SK-N-SH treated with all-trans-retinoic acid at 6 μM for 48 hours (cell line): Measurements from ENCODE around the gene OR2V1.

Experiments
- ATAC-seq: fragments of 200-7000 bp; cut with Tn5 transposase; 3 replicates; pipeline ENCODE4 v1.9.1; 2020; ENCODE audit warnings: mild to moderate bottlenecking, moderate library complexity
- ARNTL ChIP-seq: fragments of 450-650 bp; formaldehyde crosslinking; IDR thresholded peaks from 2 replicates; pipeline ENCODE4 v1.5.0; 2020; ENCODE audit warnings: low read depth, mild to moderate bottlenecking, moderate library complexity, borderline replicate concordance
- BACH2 ChIP-seq: fragments of 250-450 bp; sonication (Bioruptor Pico); IDR thresholded peaks from 2 replicates; pipeline ENCODE4 v1.9.0; 2021; ENCODE audit warnings: mild to moderate bottlenecking, borderline replicate concordance
- CSDC2 ChIP-seq: fragments of 250-450 bp; sonication (Bioruptor Pico); IDR thresholded peaks from 2 replicates; pipeline ENCODE4 v1.5.0; 2020; ENCODE audit warnings: mild to moderate bottlenecking, moderate library complexity
- ESRRG ChIP-seq: fragments of 250-450 bp; sonication (Bioruptor Pico); IDR thresholded peaks from 2 replicates; pipeline ENCODE4 v1.6.1; 2021; ENCODE audit warnings: mild to moderate bottlenecking
- GLIS3 ChIP-seq: fragments of 250-450 bp; sonication (Bioruptor Pico); IDR thresholded peaks from 2 replicates; pipeline ENCODE4 v1.5.0; 2020; ENCODE audit warnings: mild to moderate bottlenecking, moderate library complexity
- OSR1 ChIP-seq: fragments of 250-450 bp; sonication (Bioruptor Pico); IDR thresholded peaks from 2 replicates; pipeline ENCODE4 v1.8.0; 2022; ENCODE audit warnings: moderate library complexity, mild to moderate bottlenecking, inconsistent platforms
- RARB ChIP-seq: fragments of 250-450 bp; sonication (Bioruptor Pico); IDR thresholded peaks from 2 replicates; pipeline ENCODE4 v1.8.0; 2021; ENCODE audit warnings: mild to moderate bottlenecking, moderate library complexity
- SNAI2 ChIP-seq: fragments of 250-450 bp; sonication (Bioruptor Pico); IDR thresholded peaks from 2 replicates; pipeline ENCODE4 v1.5.0; 2020; ENCODE audit warnings: mild to moderate bottlenecking, moderate library complexity
- TCF4 ChIP-seq: fragments of 250-450 bp; sonication (Bioruptor Pico); IDR thresholded peaks from 2 replicates; pipeline ENCODE4 v1.8.0; 2021; ENCODE audit warnings: mild to moderate bottlenecking, moderate library complexity, borderline replicate concordance
- ZC3H10 ChIP-seq: fragments of 250-450 bp; sonication (Bioruptor Pico); IDR thresholded peaks from 2 replicates; pipeline ENCODE4 v1.5.1; 2021; ENCODE audit warnings: mild to moderate bottlenecking, moderate library complexity
- ZFP30 ChIP-seq: fragments of 450-650 bp; formaldehyde crosslinking; IDR thresholded peaks from 2 replicates; pipeline ENCODE4 v1.5.0; 2022; ENCODE audit warnings: mild to moderate bottlenecking, moderate library complexity
- ZNF8 ChIP-seq: fragments of 450-650 bp; formaldehyde crosslinking; IDR thresholded peaks from 2 replicates; pipeline ENCODE4 v1.5.0; 2020; ENCODE audit warnings: mild to moderate bottlenecking, moderate library complexity
- TF ChIP-seq, protein P1 (sequence below): fragments of 250-450 bp; sonication (Bioruptor Pico); IDR thresholded peaks from 2 replicates; pipeline ENCODE4 v1.5.1; 2021; ENCODE audit warnings: mild to moderate bottlenecking, moderate library complexity
- TF ChIP-seq, protein P2 (sequence below): fragments of 250-450 bp; sonication (Bioruptor Pico); IDR thresholded peaks from 2 replicates; pipeline ENCODE4 v1.5.0; 2020; ENCODE audit warnings: mild to moderate bottlenecking, moderate library complexity
- TF ChIP-seq, protein P3 (sequence below): fragments of 250-450 bp; sonication (Bioruptor Pico); IDR thresholded peaks from 2 replicates; pipeline ENCODE4 v1.5.1; 2020; ENCODE audit warnings: low read depth, mild to moderate bottlenecking, moderate library complexity

The OR2V1 gene

DNA sequence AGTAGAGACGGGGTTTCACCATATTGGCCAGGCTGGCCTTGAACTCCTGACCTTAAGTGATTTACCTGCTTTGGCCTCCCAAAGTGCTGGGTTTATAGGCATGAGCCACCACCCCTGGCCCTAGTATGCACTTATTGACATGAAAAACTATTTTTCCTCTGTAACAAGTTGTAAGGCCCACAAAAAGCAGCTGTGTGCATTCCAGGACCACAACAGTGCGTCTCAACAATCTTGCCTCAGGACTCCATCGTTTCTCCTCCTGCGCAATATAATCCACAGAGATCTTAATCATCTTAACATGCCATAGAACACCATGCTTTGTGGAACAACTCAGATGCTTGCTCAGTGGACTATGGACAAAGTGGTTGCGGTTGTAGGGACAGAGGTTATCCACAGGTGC is 10.2 kb downstream of the OR2V1 start:
- no peak for ATAC-seq
- TF ChIP-seq SNAI2 (CRISPR knock-in tag): no peak
- TF ChIP-seq, protein P1, sequence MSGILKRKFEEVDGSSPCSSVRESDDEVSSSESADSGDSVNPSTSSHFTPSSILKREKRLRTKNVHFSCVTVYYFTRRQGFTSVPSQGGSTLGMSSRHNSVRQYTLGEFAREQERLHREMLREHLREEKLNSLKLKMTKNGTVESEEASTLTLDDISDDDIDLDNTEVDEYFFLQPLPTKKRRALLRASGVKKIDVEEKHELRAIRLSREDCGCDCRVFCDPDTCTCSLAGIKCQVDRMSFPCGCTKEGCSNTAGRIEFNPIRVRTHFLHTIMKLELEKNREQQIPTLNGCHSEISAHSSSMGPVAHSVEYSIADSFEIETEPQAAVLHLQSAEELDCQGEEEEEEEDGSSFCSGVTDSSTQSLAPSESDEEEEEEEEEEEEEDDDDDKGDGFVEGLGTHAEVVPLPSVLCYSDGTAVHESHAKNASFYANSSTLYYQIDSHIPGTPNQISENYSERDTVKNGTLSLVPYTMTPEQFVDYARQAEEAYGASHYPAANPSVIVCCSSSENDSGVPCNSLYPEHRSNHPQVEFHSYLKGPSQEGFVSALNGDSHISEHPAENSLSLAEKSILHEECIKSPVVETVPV (CRISPR knock-in tag): no peak
- no peak for TF ChIP-seq OSR1 (CRISPR knock-in tag)
- TF ChIP-seq CSDC2 (CRISPR knock-in tag): no peak
- TF ChIP-seq, protein P2, sequence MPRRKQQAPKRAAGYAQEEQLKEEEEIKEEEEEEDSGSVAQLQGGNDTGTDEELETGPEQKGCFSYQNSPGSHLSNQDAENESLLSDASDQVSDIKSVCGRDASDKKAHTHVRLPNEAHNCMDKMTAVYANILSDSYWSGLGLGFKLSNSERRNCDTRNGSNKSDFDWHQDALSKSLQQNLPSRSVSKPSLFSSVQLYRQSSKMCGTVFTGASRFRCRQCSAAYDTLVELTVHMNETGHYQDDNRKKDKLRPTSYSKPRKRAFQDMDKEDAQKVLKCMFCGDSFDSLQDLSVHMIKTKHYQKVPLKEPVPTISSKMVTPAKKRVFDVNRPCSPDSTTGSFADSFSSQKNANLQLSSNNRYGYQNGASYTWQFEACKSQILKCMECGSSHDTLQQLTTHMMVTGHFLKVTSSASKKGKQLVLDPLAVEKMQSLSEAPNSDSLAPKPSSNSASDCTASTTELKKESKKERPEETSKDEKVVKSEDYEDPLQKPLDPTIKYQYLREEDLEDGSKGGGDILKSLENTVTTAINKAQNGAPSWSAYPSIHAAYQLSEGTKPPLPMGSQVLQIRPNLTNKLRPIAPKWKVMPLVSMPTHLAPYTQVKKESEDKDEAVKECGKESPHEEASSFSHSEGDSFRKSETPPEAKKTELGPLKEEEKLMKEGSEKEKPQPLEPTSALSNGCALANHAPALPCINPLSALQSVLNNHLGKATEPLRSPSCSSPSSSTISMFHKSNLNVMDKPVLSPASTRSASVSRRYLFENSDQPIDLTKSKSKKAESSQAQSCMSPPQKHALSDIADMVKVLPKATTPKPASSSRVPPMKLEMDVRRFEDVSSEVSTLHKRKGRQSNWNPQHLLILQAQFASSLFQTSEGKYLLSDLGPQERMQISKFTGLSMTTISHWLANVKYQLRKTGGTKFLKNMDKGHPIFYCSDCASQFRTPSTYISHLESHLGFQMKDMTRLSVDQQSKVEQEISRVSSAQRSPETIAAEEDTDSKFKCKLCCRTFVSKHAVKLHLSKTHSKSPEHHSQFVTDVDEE (CRISPR knock-in tag): no peak
- no peak for TF ChIP-seq TCF4 (CRISPR knock-in tag)
- no peak for TF ChIP-seq ESRRG (CRISPR knock-in tag)
- TF ChIP-seq RARB: no peak
- TF ChIP-seq BACH2 (CRISPR knock-in tag): no peak
- TF ChIP-seq GLIS3 (CRISPR knock-in tag): no peak
- no peak for TF ChIP-seq ZNF8
- TF ChIP-seq ZC3H10: no peak
- no peak for TF ChIP-seq ARNTL (CRISPR knock-in tag)
- TF ChIP-seq ZFP30 (CRISPR knock-in tag): no peak
- TF ChIP-seq, protein P3, sequence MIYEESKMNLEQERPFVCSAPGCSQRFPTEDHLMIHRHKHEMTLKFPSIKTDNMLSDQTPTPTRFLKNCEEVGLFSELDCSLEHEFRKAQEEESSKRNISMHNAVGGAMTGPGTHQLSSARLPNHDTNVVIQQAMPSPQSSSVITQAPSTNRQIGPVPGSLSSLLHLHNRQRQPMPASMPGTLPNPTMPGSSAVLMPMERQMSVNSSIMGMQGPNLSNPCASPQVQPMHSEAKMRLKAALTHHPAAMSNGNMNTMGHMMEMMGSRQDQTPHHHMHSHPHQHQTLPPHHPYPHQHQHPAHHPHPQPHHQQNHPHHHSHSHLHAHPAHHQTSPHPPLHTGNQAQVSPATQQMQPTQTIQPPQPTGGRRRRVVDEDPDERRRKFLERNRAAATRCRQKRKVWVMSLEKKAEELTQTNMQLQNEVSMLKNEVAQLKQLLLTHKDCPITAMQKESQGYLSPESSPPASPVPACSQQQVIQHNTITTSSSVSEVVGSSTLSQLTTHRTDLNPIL (CRISPR knock-in tag): no peak

DNA sequence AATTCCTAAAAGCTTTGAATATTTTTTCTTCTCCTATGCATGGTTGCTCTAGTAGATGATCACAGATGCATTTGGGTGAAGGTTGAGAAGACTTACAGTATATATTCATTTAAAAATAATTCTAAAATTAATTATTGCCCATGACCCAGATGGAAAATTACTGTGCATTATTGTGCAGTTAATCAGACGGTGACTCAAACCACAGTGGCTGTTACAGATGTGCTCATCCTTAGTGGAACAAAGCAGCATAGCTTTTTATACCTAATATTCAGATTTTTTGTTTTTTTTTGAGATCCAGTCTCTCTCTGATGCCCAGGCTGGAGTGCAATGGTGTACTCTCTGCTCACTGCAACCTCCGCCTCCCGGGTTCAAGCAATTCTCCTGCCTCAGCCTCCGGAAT is 10.7 kb downstream of the OR2V1 start:
- TF ChIP-seq, protein P1 (CRISPR knock-in tag): no peak
- no peak for TF ChIP-seq RARB
- TF ChIP-seq, protein P2 (CRISPR knock-in tag): no peak

DNA sequence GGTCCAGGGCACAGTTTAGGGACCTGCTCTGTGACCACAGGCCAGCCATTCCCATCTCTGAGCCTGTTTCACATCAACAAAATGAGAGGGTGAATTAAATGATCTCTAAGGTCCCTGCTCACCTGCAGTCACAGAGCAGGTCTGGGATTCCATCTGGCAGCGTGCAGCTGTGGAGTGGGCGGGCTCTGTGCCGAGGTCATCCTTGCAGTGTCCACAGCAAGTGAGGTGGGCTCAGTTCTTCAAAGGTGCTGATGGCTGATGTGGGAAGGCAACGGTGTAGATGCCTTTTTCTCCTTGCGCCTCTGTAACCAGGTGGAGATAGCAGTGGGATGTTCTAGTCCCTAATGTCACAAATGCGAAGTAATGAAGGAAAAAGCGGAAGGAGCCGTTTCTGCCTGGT is 11.9 kb downstream of the OR2V1 start:
- no peak for ATAC-seq

More for the DNA sequence above, 10.7 kb downstream of the OR2V1 start:
- no peak for ATAC-seq

More for the DNA sequence above, 11.9 kb downstream of the OR2V1 start:
- no peak for TF ChIP-seq CSDC2 (CRISPR knock-in tag)
- TF ChIP-seq SNAI2 (CRISPR knock-in tag): no peak
- TF ChIP-seq, protein P2 (CRISPR knock-in tag): no peak
